ENCODE results near the gene LTBP1. TPM values are rescaled to one million over a fixed set of nuclear protein-coding genes. Genes with fewer than 3 reads are reported as not detected.
A peak's percentile ranks its signal among the peaks of the same experiment; 100 is the strongest.

The LTBP1 gene
- total RNA-seq, 1 donor from 2014 or later: 29.7 TPM

DNA sequence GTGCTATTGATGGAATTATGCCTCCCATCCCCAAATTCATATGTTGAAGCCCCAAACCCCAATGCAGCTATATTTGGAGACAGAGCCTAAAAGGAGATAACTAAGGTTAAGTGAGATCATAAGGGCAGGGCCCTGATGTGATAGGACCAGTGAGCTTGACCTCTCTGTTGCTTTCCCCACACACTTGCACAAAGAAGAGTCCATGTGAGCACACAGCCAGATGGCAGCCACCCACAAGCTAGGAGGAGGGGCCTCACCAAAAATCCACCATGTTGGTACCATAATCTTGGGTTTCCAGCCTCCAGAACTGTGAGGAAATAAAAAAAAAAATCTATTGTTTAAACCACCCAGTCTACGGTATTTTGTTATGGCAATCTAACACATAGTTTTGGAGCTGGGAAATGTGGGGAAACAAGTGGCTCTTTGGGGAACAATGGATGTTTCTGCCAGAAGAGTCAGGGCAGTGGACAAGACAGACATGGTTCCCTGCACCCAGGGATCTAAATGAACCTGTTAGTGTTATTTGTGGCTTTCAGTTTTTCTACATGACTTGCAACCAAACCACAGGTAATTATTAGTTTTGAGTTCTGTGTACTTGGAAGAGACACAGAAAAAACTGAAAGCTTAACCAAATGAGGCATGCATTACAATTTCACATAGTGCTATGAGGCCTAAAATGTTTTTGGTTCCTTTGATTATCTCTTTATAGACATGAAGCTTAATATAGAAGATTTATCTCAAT, 259.1 kb downstream of the LTBP1 start:
- Mint-ChIP-seq H3K36me3 (ENCODE audit: low read depth, unreplicated experiment) (no peaks in the 10 kb centered on the region), H3K27ac (ENCODE audit: unreplicated experiment) (no peak overlapping the region), H3K4me3 (ENCODE audit: unreplicated experiment) (no peak overlapping the region), H3K4me1 (ENCODE audit: low read depth, unreplicated experiment) (peaks cover 17% of the 10 kb centered on the region), H3K9me3 (ENCODE audit: unreplicated experiment) (no peaks in the 10 kb centered on the region), H3K27me3 (ENCODE audit: low read depth, unreplicated experiment) (no peaks in the 10 kb centered on the region)
- FAIRE-seq (peak; percentile 26), DNase-seq (ENCODE audit: low read depth) (no peak)
- H3K36me3 ChIP-seq (ENCODE audit: insufficient read depth, low read length): peaks cover 4% of the 10 kb centered on the region
- no peak overlapping the region for H2AFZ ChIP-seq (ENCODE audit: low read depth, low read length)
- H3K9ac ChIP-seq (ENCODE audit: low read length): no peak overlapping the region
- no peaks in the 10 kb centered on the region for H3K9me3 ChIP-seq (ENCODE audit: insufficient read depth, low read depth, low read length)
- no peak overlapping the region for H3K4me3 ChIP-seq (ENCODE audit: insufficient read depth, low read depth, low read length)
- H3K4me2 ChIP-seq (ENCODE audit: low read length): no peak overlapping the region
- peaks cover 14% of the 10 kb centered on the region for H3K4me1 ChIP-seq (ENCODE audit: insufficient read depth, low read length)
- TF ChIP-seq EZH2 (IDR thresholded peaks at IDR 0.05; ENCODE audit: insufficient read depth, low read length): no peak
- TF ChIP-seq CTCF (IDR thresholded peaks at IDR 0.05; ENCODE audit: insufficient read depth, low read depth, low read length): no peak
- no peak overlapping the region for H3K27ac ChIP-seq (ENCODE audit: low read depth, low read length)
- no peaks in the 10 kb centered on the region for H3K27me3 ChIP-seq (ENCODE audit: insufficient read depth, low read length)
- no peaks in the 10 kb centered on the region for H4K20me1 ChIP-seq (ENCODE audit: insufficient read depth, low read length)
- H3K79me2 ChIP-seq (ENCODE audit: insufficient read depth, low read length): peaks cover 2% of the 10 kb centered on the region

DNA sequence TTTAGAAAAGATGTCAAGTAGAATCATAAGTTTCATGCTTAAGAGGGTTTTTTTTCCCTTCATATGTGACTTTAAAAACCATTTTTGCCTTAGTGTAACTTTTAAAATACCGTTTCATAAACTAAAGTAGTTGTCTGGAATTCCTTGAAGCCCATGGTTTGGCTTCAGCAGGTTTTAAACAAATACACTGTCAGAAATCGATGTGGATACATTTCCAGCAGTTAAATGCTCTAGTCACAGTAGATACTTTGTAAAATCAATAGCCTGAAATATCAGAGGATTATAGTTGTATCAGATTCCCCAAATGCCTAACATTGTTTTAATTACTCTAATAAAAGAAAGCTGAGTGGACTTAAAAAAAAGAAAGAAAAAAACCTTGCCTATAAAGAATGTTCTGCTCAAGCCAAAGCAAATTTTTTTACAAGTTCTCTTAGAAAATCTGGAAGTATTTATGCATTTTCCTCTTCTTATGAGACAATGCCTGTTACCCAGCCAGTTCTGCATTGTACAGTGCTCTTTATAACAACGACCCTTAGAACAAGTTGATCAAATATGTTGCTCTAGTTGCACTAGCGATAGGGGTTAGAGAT, 260.5 kb downstream of the LTBP1 start:
- no peak overlapping the region for H3K9ac ChIP-seq (ENCODE audit: low read length)
- DNase-seq (ENCODE audit: low read depth) (no peak), FAIRE-seq (peak; percentile 9)
- TF ChIP-seq EZH2 (IDR thresholded peaks at IDR 0.05; ENCODE audit: insufficient read depth, low read length) (no peak), CTCF (IDR thresholded peaks at IDR 0.05; ENCODE audit: insufficient read depth, low read depth, low read length) (no peak)
- no peaks in the 10 kb centered on the region for H3K9me3 ChIP-seq (ENCODE audit: insufficient read depth, low read depth, low read length)
- Mint-ChIP-seq H3K4me3 (ENCODE audit: unreplicated experiment) (no peak overlapping the region), H3K27me3 (ENCODE audit: low read depth, unreplicated experiment) (no peaks in the 10 kb centered on the region), H3K9me3 (ENCODE audit: unreplicated experiment) (no peaks in the 10 kb centered on the region), H3K36me3 (ENCODE audit: low read depth, unreplicated experiment) (no peaks in the 10 kb centered on the region), H3K4me1 (ENCODE audit: low read depth, unreplicated experiment) (peaks cover 29% of the 10 kb centered on the region), H3K27ac (ENCODE audit: unreplicated experiment) (no peak overlapping the region)
- no peak overlapping the region for H3K4me2 ChIP-seq (ENCODE audit: low read length)
- no peak overlapping the region for H3K27ac ChIP-seq (ENCODE audit: low read depth, low read length)
- peaks cover 2% of the 10 kb centered on the region for H3K79me2 ChIP-seq (ENCODE audit: insufficient read depth, low read length)
- H3K27me3 ChIP-seq (ENCODE audit: insufficient read depth, low read length): no peaks in the 10 kb centered on the region
- H2AFZ ChIP-seq (ENCODE audit: low read depth, low read length): no peak overlapping the region
- peaks cover 27% of the 10 kb centered on the region for H3K4me1 ChIP-seq (ENCODE audit: insufficient read depth, low read length)
- no peaks in the 10 kb centered on the region for H4K20me1 ChIP-seq (ENCODE audit: insufficient read depth, low read length)
- H3K4me3 ChIP-seq (ENCODE audit: insufficient read depth, low read depth, low read length): no peak overlapping the region
- H3K36me3 ChIP-seq (ENCODE audit: insufficient read depth, low read length): peaks cover 3% of the 10 kb centered on the region

DNA sequence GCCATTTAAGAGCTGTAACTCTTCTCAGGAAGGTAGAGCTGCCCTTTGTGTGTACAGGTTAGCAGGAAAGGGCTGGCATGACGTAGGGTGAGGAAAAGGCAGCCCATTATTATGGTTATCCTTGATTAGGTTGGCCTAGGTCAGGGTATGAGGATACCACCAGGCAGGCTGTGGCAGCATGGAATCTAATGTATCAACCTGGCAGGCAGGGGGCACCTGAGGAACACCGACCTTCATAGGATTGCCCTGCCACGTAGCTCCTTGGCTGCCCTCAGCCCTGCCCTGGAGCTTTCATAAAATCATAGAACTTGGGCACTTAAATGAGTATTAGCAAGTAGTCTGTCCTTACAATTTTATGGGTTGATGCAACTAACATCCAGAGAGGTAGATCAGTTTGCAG, 261.6 kb downstream of the LTBP1 start:
- Mint-ChIP-seq H3K4me1 (ENCODE audit: low read depth, unreplicated experiment) (peaks cover 39% of the 10 kb centered on the region), H3K4me3 (ENCODE audit: unreplicated experiment) (no peak overlapping the region), H3K36me3 (ENCODE audit: low read depth, unreplicated experiment) (no peaks in the 10 kb centered on the region), H3K9me3 (ENCODE audit: unreplicated experiment) (no peaks in the 10 kb centered on the region), H3K27ac (ENCODE audit: unreplicated experiment) (no peak overlapping the region), H3K27me3 (ENCODE audit: low read depth, unreplicated experiment) (no peaks in the 10 kb centered on the region)
- Histone ChIP-seq H3K27ac (ENCODE audit: low read depth, low read length) (no peak overlapping the region), H4K20me1 (ENCODE audit: insufficient read depth, low read length) (no peaks in the 10 kb centered on the region), H3K9ac (ENCODE audit: low read length) (no peak overlapping the region), H2AFZ (ENCODE audit: low read depth, low read length) (no peak overlapping the region), H3K36me3 (ENCODE audit: insufficient read depth, low read length) (no peaks in the 10 kb centered on the region), H3K27me3 (ENCODE audit: insufficient read depth, low read length) (no peaks in the 10 kb centered on the region), H3K79me2 (ENCODE audit: insufficient read depth, low read length) (peaks cover 2% of the 10 kb centered on the region), H3K4me3 (ENCODE audit: insufficient read depth, low read depth, low read length) (no peak overlapping the region), H3K4me2 (ENCODE audit: low read length) (no peak overlapping the region), H3K9me3 (ENCODE audit: insufficient read depth, low read depth, low read length) (no peaks in the 10 kb centered on the region), H3K4me1 (ENCODE audit: insufficient read depth, low read length) (peaks cover 39% of the 10 kb centered on the region)
- no peak for DNase-seq (ENCODE audit: low read depth)
- TF ChIP-seq CTCF (IDR thresholded peaks at IDR 0.05; ENCODE audit: insufficient read depth, low read depth, low read length): no peak
- TF ChIP-seq EZH2 (IDR thresholded peaks at IDR 0.05; ENCODE audit: insufficient read depth, low read length): no peak
- FAIRE-seq: no peak

Data from astrocyte (in vitro differentiated cells and primary cell).